NB4 (cell line): ENCODE measurements around the gene PLA2G2C.
"Not testable (repeated sequence)": the region's sequence is repeated elsewhere in the genome, so short reads cannot be mapped to it uniquely, and the experiment has no call there.

Experiments used
- DNase-seq: peaks from one replicate; pipeline ENCODE4 v3.0.0; 2010; ENCODE audit warnings: low read depth
- H3K4me3 ChIP-seq: one replicate; pipeline ENCODE4 v1.5.1; 2011; ENCODE audit warnings: mild to moderate bottlenecking, low read depth, low read length, moderate library complexity
- CTCF ChIP-seq: IDR thresholded peaks from one replicate; pipeline ENCODE4 v1.5.1; 2012; ENCODE audit warnings: low read depth, low read length
- MAX ChIP-seq: IDR thresholded peaks from 2 replicates; pipeline ENCODE4 v1.6.1; 2011; ENCODE audit warnings: low read depth, low read length
- MYC ChIP-seq: IDR thresholded peaks from 2 replicates; pipeline ENCODE4 v1.6.1; 2011; ENCODE audit warnings: low read depth, low read length
- POLR2A ChIP-seq: IDR thresholded peaks from 2 replicates; pipeline ENCODE4 v1.6.1; 2011; ENCODE audit warnings: mild to moderate bottlenecking; ENCODE audit not compliant: insufficient read length; ENCODE audit errors: extremely low read depth

Gene PLA2G2C

DNA sequence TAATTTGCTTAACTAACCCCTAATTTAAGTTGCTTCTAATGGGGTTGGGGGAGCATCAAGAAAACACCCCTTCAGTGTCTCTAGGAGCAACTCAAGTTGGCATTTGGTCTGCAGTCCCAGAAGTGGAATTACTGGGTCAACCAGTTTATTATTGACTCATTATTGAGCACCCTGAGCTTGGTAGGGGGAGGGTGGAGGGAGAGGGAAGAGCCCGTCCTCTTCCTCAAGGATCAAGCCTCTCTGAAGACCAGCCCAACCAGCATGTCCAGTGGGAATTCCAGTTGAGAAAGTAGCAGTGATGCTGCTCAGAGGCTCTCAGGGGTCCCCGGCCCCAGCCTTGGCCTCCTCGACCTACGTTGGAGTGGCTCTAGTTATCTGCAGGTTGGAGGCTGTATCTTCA, 49.3 kb downstream of the PLA2G2C start:
- DNase-seq: no peak
- H3K4me3 ChIP-seq: no peak overlapping the region
- TF ChIP-seq MAX (no peak), MYC (no peak), POLR2A (no peak), CTCF (no peak)

DNA sequence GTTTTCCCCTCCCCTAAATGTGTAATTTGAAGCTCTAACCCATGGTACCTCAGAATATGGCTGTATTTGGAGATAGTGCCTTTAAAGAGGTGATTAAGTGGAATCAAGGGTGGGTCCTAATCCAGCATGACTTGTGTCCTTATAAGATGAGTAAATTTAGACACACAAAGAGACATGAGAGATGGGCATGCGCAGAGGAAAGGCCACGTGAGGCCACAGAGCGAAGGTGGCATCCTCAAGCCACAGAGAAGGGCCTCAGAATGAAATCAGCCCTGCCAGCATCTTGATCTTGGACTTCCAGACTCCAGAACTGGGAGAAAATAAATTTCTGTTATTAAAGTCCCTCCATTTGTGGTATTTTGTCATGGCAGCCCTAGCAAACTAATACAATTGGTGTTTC, 50.1 kb downstream of the PLA2G2C start:
- no peak for DNase-seq
- TF ChIP-seq MAX (no peak), POLR2A (no peak), CTCF (no peak), MYC (no peak)
- no peak overlapping the region for H3K4me3 ChIP-seq

DNA sequence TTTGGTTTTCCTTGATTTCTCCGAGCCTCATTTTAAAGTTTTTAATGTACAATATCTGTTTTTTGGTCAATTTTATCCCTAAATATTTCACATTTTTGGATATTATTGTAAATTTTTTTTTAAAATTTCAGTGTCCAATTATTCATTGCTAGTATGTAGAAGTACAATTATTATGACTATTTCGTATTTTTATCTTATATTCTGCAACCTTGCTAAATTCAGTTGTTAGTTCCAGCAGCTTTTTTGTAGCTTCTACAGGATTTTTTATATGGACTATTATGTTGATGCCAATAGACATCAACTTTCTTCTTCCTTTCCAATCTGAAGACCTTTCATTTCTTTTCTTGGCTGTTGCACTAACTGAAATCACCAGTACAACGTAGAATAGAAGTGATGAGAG, 51.3 kb downstream of the PLA2G2C start:
- DNase-seq: no peak
- no peak overlapping the region for H3K4me3 ChIP-seq
- no peak for TF ChIP-seq POLR2A
- TF ChIP-seq MAX: no peak
- no peak for TF ChIP-seq MYC
- TF ChIP-seq CTCF: no peak

DNA sequence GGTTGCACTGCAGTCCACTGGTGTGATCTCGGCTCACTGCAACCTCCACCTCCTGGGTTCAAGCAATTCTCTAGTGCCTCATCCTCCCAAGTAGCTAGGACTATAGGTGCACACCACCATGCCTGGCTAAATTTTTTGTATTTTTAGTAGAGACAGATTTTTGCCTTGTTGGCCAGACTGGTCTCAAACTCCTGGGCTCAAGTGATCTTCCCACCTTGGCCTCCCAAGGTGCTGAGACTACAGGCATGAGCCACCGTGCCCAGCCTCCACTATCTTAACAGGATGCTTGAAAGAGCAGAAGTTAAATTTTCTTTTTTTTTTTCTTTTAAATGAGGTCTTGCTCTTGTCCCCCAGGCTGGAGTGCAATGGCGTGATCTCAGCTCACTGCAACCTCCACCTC, 55.8 kb downstream of the PLA2G2C start:
- not testable (repeated sequence) for DNase-seq, H3K4me3 ChIP-seq

GRCh38 chr1:20126806-20127440, 59.4 kb downstream of the PLA2G2C start:
- no peak overlapping the region for H3K4me3 ChIP-seq
- no peak for DNase-seq
- no peak for TF ChIP-seq MYC
- TF ChIP-seq POLR2A: no peak
- TF ChIP-seq MAX: no peak
- no peak for TF ChIP-seq CTCF

GRCh38 chr1:20126041-20126805, 60.1 kb downstream of the PLA2G2C start:
- no peak for DNase-seq
- TF ChIP-seq MAX: no peak
- no peak for TF ChIP-seq MYC
- no peak for TF ChIP-seq CTCF
- no peak overlapping the region for H3K4me3 ChIP-seq
